ENCODE results near the gene SPDEF.

DNA sequence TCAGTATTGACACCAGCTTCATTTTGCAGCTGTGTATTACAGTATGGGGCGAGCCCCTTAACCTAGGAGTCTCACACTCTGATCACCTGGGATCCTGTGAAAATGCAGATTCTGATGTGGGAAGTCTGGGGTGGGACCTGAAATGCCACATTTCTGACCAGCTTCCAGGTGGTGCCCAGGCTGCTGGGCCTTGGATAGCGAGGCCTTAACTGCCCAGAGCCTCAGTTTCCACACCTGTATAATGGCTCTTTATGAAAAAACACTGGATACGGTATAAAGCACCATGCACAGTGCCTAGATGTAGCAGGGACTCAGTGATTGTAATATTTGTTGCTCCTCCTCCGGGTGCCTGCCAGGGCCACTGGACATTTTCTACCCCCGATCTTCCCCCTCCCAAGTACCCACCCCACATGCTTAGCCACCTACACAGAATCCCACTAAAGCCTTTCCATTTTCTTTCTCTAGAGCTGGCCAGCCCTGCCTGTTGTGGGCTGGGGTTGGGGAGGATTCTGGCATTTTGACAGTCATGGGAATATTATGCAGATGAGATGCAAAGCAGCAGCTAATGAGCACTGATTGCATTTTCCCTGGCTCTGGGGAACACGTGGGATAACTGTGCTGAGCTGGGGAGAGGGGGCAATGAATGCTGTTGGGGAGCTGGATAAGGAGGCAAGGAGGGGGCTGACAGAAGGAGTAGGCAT, 44.8 kb downstream of the SPDEF start:
- TF ChIP-seq, protein P1, sequence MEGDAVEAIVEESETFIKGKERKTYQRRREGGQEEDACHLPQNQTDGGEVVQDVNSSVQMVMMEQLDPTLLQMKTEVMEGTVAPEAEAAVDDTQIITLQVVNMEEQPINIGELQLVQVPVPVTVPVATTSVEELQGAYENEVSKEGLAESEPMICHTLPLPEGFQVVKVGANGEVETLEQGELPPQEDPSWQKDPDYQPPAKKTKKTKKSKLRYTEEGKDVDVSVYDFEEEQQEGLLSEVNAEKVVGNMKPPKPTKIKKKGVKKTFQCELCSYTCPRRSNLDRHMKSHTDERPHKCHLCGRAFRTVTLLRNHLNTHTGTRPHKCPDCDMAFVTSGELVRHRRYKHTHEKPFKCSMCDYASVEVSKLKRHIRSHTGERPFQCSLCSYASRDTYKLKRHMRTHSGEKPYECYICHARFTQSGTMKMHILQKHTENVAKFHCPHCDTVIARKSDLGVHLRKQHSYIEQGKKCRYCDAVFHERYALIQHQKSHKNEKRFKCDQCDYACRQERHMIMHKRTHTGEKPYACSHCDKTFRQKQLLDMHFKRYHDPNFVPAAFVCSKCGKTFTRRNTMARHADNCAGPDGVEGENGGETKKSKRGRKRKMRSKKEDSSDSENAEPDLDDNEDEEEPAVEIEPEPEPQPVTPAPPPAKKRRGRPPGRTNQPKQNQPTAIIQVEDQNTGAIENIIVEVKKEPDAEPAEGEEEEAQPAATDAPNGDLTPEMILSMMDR (IDR thresholded peaks at IDR 0.05): no peak
- no peak for TF ChIP-seq POLR2A (IDR thresholded peaks at IDR 0.05)

All from heart left ventricle (tissue), 13 donors.